ENCODE results near the gene DAAM1.

- TF ChIP-seq CTCF (conservative IDR thresholded peaks at IDR 0.05 in 1 of 2, IDR thresholded peaks at IDR 0.05 in 1 of 2; ENCODE audit: extremely low read depth in 1 of 2, insufficient read depth in 1 of 2, low read depth in 1 of 2, low read length in 2 of 2): no peak
- TF ChIP-seq EZH2 (IDR thresholded peaks at IDR 0.05; ENCODE audit: borderline replicate concordance, low read length): no peak
These were observed 144.8 kb downstream of the DAAM1 start for GRCh38 chr14:59333235-59333634.
